ENCODE data around the gene KIAA1671. TPM values are rescaled to one million over a fixed set of nuclear protein-coding genes. Genes with fewer than 3 reads are reported as not detected.

Gene KIAA1671
- total RNA-seq, 4 donors from 2014 or later: 16.2 to 35.0 (median 21.7) TPM

DNA sequence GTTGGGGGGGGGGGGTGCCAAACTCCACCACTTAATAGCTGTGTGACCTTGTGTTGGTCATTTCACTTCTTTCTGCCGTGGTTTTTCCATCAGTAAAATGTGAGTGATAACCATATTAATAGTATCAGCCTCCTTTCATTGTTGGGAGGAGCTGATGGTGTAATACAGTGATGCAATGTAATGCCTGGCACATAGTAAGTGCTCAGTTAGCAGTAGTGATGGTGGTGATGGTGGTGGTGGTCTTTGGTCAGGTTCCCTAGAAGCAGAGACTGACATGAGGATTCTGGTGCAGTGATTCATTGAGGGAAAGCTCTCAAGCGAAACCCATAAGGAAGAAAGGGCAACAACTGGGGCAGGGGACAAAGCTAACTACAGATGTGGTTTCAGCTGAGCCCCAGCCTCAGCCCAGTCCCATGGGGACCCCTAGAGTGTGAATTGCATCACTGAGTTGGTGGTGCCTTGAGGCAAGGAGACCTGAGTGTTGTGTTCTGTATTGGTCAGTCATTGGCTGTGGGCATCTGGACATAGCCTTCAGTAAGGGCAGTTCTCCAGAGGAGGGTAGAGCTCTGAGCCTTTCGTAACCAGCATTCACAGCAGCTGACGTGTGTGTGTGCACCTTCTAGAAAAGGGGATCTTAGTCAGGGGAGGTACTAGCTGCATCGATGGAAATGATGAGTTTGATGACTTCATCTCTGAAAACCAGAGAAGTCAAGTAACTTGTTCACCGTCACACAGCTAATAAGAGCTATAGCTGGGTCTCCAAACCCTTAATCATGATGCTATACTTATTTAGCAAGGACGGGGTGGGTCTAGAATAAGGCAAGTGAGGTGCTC is 153.5 kb downstream of the KIAA1671 start:
- TF ChIP-seq, protein P1, sequence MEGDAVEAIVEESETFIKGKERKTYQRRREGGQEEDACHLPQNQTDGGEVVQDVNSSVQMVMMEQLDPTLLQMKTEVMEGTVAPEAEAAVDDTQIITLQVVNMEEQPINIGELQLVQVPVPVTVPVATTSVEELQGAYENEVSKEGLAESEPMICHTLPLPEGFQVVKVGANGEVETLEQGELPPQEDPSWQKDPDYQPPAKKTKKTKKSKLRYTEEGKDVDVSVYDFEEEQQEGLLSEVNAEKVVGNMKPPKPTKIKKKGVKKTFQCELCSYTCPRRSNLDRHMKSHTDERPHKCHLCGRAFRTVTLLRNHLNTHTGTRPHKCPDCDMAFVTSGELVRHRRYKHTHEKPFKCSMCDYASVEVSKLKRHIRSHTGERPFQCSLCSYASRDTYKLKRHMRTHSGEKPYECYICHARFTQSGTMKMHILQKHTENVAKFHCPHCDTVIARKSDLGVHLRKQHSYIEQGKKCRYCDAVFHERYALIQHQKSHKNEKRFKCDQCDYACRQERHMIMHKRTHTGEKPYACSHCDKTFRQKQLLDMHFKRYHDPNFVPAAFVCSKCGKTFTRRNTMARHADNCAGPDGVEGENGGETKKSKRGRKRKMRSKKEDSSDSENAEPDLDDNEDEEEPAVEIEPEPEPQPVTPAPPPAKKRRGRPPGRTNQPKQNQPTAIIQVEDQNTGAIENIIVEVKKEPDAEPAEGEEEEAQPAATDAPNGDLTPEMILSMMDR (IDR thresholded peaks at IDR 0.05 in 4 of 5, conservative IDR thresholded peaks at IDR 0.05 in 1 of 5): no peak
- TF ChIP-seq POLR2A (IDR thresholded peaks at IDR 0.05): no peak
- Histone ChIP-seq H3K36me3 (peaks cover 0 to 13% of the 10 kb centered on the region in 2 donors), H3K27ac (no peak overlapping the region), H3K9me3 (no peaks in the 10 kb centered on the region), H3K4me1 (peaks cover 4 to 9% of the 10 kb centered on the region in 2 donors), H3K27me3 (no peaks in the 10 kb centered on the region), H3K4me3 (no peak overlapping the region)
- intact Hi-C loops (cut with DNase I; ENCODE audit: low total_unique reads) (no loop called here), in situ Hi-C loops (cut with MboI; ENCODE audit: low sequenced_read_pairs in 4 of 4) (loop anchor here in 1 of 4 donors (5.0 kb wide), 1 partner anchor 66 kb away; no protein-coding TSS in a partner anchor)
- no peak for DNase-seq
- no peak for ATAC-seq

DNA sequence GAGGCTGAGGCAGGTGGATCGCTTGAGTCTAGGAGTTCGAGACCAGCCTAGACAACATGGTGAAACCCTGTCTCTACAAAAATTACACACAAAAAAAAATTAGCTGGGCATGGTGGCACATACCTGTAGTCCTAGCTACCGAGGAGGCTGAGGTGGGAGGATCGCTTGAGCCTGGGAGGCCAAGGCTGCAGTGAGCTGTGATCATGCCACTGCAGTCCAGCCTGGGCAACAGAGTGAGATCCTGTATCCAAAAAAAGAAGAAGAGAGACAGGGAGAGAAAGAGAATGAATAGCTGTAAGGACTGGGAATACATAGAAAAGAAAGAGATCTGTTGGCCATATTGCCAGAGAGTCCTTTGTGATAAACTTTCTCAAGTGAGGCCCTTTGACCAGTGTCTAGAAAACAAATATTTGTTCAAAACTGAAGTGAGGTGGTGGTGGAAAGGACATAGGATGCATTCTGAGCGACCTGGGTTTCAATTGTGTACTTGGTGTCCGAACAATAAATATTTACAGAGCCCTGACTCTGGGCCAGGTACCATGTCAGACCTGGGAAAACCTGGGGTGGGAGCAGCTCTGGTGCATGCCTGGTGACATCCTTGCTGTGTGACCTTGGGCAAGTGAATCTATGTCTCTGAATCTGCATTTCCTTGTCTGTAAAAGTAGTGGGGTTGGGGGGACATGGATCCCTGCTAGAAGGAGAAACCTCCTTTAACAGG is 157.5 kb downstream of the KIAA1671 start:
- H3K4me3 ChIP-seq: peak overlapping the region in 3 of 4 donors; percentile 71 to 80 (median 79)
- H3K36me3 ChIP-seq: peaks cover 0 to 13% of the 10 kb centered on the region in 2 donors
- peaks cover 25 to 26% of the 10 kb centered on the region in 2 donors for H3K4me1 ChIP-seq
- no peak for ATAC-seq
- no peaks in the 10 kb centered on the region for H3K27me3 ChIP-seq
- no peaks in the 10 kb centered on the region for H3K9me3 ChIP-seq
- TF ChIP-seq POLR2A (IDR thresholded peaks at IDR 0.05): no peak
- TF ChIP-seq, protein P1 (IDR thresholded peaks at IDR 0.05 in 4 of 5, conservative IDR thresholded peaks at IDR 0.05 in 1 of 5): no peak
- in situ Hi-C loops (cut with MboI; ENCODE audit: low sequenced_read_pairs in 4 of 4): loop anchor here in 2 of 4 donors (5.0 to 10.0 kb wide), 2 partner anchors 55 to 62 kb away; no protein-coding TSS in a partner anchor
- no peak for DNase-seq
- peak overlapping the region; percentile 85 to 99 (median 95) for H3K27ac ChIP-seq
- intact Hi-C loops (cut with DNase I; ENCODE audit: low total_unique reads): loop anchor here (2.0 to 10.0 kb wide), 2 partner anchors 21 to 635 kb away; partner anchors contain the start of gene MYO18B

DNA sequence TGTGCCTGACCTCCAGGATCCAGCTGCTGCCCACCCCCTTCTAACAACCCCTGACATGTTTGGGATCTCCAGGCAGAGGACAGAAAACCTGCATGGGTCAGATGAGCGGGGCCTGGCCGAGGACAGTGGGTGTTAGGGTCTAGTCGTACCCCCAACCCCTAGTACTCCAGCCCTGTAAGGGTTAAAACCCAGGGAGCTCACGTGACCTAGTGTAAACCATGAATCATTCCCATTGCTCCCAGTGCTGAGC is 158.0 kb downstream of the KIAA1671 start:
- ATAC-seq: no peak
- in situ Hi-C loops (cut with MboI; ENCODE audit: low sequenced_read_pairs in 4 of 4) (loop anchor here in 1 of 4 donors (10.0 kb wide), 1 partner anchor 54 kb away; no protein-coding TSS in a partner anchor), intact Hi-C loops (cut with DNase I; ENCODE audit: low total_unique reads) (loop anchor here (2.0 to 10.0 kb wide), 2 partner anchors 20 to 634 kb away; partner anchors contain the start of gene MYO18B)
- Histone ChIP-seq H3K4me1 (peaks cover 26 to 30% of the 10 kb centered on the region in 2 donors), H3K9me3 (no peaks in the 10 kb centered on the region), H3K27me3 (no peaks in the 10 kb centered on the region), H3K4me3 (peak overlapping the region; percentile 71 to 80 (median 79)), H3K36me3 (peaks cover 0 to 13% of the 10 kb centered on the region in 2 donors), H3K27ac (peak overlapping the region; percentile 85 to 99 (median 95))
- DNase-seq: no peak
- no peak for TF ChIP-seq POLR2A (IDR thresholded peaks at IDR 0.05)
- TF ChIP-seq, protein P1 (IDR thresholded peaks at IDR 0.05 in 4 of 5, conservative IDR thresholded peaks at IDR 0.05 in 1 of 5): no peak

DNA sequence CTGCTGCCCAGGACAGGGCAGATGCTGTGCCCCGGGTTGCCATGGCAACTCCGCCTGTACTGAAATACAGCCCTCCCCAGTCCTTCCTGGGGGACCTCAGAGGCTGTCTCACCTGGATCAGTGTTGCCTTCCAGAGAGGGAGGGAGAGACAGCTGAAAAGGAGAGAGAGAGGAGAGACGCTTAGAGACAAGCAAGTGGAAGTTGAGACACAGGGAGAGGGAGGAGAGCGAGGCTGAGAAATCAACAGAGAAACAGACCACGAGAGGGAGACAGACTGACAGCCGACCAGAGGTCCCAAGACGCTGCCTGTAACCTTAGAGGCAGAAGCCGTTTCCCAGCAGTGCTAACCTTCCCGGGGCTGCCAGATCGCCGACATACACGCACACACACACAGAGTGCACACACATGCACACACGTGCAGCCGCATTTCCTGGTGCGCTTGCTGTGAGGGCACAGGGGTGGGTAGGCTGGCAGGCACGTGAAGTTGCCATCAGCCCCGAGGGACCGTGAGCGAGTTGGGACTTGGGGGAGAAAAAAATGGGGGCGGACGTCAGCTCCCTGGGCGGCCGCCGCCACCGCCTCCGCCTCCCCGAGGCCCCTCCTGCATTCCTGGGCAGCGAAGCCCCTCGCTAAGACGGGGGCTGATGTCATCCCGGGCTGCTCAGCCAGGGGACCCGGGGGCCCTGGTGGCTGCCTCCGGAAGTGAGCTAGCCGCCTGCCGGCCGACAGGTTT is 158.5 kb downstream of the KIAA1671 start:
- TF ChIP-seq, protein P1 (IDR thresholded peaks at IDR 0.05 in 4 of 5, conservative IDR thresholded peaks at IDR 0.05 in 1 of 5): peak; percentile 20 to 70 (median 53)
- TF ChIP-seq POLR2A (IDR thresholded peaks at IDR 0.05): peak; percentile 50 to 57
- intact Hi-C loops (cut with DNase I; ENCODE audit: low total_unique reads): loop anchor here (1.0 to 10.0 kb wide), 3 partner anchors 20 to 634 kb away; partner anchors contain the start of gene MYO18B

More for the DNA sequence above, 158.5 kb downstream of the KIAA1671 start:
- Histone ChIP-seq H3K4me3 (peak overlapping the region; percentile 71 to 80 (median 79)), H3K27me3 (no peaks in the 10 kb centered on the region), H3K36me3 (peaks cover 0 to 13% of the 10 kb centered on the region in 2 donors), H3K9me3 (no peaks in the 10 kb centered on the region), H3K27ac (peak overlapping the region; percentile 85 to 99 (median 95)), H3K4me1 (peaks cover 26 to 31% of the 10 kb centered on the region in 2 donors)
- in situ Hi-C loops (cut with MboI; ENCODE audit: low sequenced_read_pairs in 4 of 4): loop anchor here in 1 of 4 donors (10.0 kb wide), 1 partner anchor 54 kb away; no protein-coding TSS in a partner anchor
- ATAC-seq: peak; percentile 55 to 57
- DNase-seq: peak; percentile 66 to 85
